ENCODE measurements around the gene RAB3C.

DNA sequence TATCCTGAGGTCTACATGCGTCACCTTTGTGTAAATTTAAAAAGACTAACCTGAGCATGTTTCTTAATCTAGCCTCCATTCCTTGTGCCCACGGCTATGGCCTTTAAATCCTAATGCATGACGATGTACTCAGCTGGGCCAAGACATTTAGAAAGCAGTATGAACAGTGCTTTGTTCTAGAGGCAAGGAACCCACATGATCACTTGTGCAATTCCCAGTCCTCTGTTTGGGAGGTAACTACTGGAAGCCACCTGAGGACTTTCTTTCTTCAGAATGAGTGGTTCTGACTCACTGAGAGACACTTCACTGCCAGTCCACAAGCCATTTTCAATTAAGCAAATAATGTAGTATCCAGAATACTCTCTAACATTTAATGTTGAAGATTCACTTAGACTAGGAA is 181.3 kb downstream of the RAB3C start:
- TF ChIP-seq, protein P1, sequence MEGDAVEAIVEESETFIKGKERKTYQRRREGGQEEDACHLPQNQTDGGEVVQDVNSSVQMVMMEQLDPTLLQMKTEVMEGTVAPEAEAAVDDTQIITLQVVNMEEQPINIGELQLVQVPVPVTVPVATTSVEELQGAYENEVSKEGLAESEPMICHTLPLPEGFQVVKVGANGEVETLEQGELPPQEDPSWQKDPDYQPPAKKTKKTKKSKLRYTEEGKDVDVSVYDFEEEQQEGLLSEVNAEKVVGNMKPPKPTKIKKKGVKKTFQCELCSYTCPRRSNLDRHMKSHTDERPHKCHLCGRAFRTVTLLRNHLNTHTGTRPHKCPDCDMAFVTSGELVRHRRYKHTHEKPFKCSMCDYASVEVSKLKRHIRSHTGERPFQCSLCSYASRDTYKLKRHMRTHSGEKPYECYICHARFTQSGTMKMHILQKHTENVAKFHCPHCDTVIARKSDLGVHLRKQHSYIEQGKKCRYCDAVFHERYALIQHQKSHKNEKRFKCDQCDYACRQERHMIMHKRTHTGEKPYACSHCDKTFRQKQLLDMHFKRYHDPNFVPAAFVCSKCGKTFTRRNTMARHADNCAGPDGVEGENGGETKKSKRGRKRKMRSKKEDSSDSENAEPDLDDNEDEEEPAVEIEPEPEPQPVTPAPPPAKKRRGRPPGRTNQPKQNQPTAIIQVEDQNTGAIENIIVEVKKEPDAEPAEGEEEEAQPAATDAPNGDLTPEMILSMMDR (IDR thresholded peaks at IDR 0.05) = no peak
- no peak for TF ChIP-seq POLR2A (IDR thresholded peaks at IDR 0.05)
